H9 (cell line): Measurements from ENCODE around the gene MIAT. TPM values are rescaled to one million over a fixed set of nuclear protein-coding genes. Genes with fewer than 3 reads are reported as not detected.

Experiments used
- DNase-seq: peaks from one replicate; pipeline ENCODE4 v3.0.0-alpha.2; 2017
- H2AFZ ChIP-seq: one replicate; pipeline ENCODE4 v1.6.1; 2013; ENCODE audit warnings: mild to moderate bottlenecking, low read length, control low read depth, moderate library complexity
- H2AK5ac ChIP-seq: 2 replicates; pipeline ENCODE4 v1.6.1; 2013; ENCODE audit warnings: low read length, control low read depth, mixed read lengths; ENCODE audit not compliant: insufficient read length
- H2BK120ac ChIP-seq: one replicate; pipeline ENCODE4 v1.6.1; 2013; ENCODE audit warnings: low read depth, mild to moderate bottlenecking, low read length, control low read depth, inconsistent platforms; ENCODE audit not compliant: poor library complexity, severe bottlenecking
- H2BK12ac ChIP-seq: 2 replicates; pipeline ENCODE4 v1.6.1; 2013; ENCODE audit warnings: low read length, control low read depth, mixed read lengths, low read depth; ENCODE audit not compliant: insufficient read length
- H2BK15ac ChIP-seq: 2 replicates; pipeline ENCODE4 v1.6.1; 2013; ENCODE audit warnings: low read depth, low read length, control low read depth
- H2BK20ac ChIP-seq: one replicate; pipeline ENCODE4 v1.6.1; 2013; ENCODE audit warnings: low read depth, mild to moderate bottlenecking, low read length, control low read depth, inconsistent platforms; ENCODE audit not compliant: poor library complexity, severe bottlenecking
- H2BK5ac ChIP-seq: 2 replicates; pipeline ENCODE4 v1.6.1; 2013; ENCODE audit warnings: low read length, control low read depth, mixed read lengths; ENCODE audit not compliant: insufficient read length
- H3K14ac ChIP-seq: 2 replicates; pipeline ENCODE4 v1.6.1; 2013; ENCODE audit warnings: low read length, control low read depth; ENCODE audit not compliant: insufficient read depth
- H3K18ac ChIP-seq: 2 replicates; pipeline ENCODE4 v1.6.1; 2013; ENCODE audit warnings: low read depth, mild to moderate bottlenecking, mixed read lengths, low read length, control low read depth; ENCODE audit not compliant: insufficient read length
- H3K23ac ChIP-seq: 2 replicates; pipeline ENCODE4 v1.6.1; 2013; ENCODE audit warnings: low read length, control low read depth, mixed read lengths, low read depth; ENCODE audit not compliant: insufficient read length
- H3K23me2 ChIP-seq: 2 replicates; pipeline ENCODE4 v1.6.1; 2013; ENCODE audit warnings: low read depth, mild to moderate bottlenecking, mixed read lengths, low read length, control low read depth; ENCODE audit not compliant: insufficient read length, poor library complexity, severe bottlenecking
- H3K27ac ChIP-seq: 2 replicates; pipeline ENCODE4 v1.5.1; 2013; ENCODE audit warnings: low read length, control low read depth, mixed read lengths, low read depth; ENCODE audit not compliant: insufficient read length
- H3K27me3 ChIP-seq: 2 replicates; pipeline ENCODE4 v1.6.1; 2013; ENCODE audit warnings: low read length, control low read depth, inconsistent platforms; ENCODE audit not compliant: insufficient read depth
- H3K4ac ChIP-seq: 2 replicates; pipeline ENCODE4 v1.6.1; 2013; ENCODE audit warnings: low read depth, mild to moderate bottlenecking, control low read depth, inconsistent platforms, low read length, moderate library complexity
- H3K4me1 ChIP-seq: 2 replicates; pipeline ENCODE4 v1.6.1; 2013; ENCODE audit warnings: low read length, control low read depth, inconsistent platforms; ENCODE audit not compliant: insufficient read depth
- H3K4me2 ChIP-seq: 2 replicates; pipeline ENCODE4 v1.6.1; 2013; ENCODE audit warnings: low read length, control low read depth, mixed read lengths; ENCODE audit not compliant: insufficient read length, insufficient read depth
- H3K56ac ChIP-seq: 2 replicates; pipeline ENCODE4 v1.6.1; 2013; ENCODE audit warnings: low read depth, mild to moderate bottlenecking, mixed read lengths, low read length, control low read depth; ENCODE audit not compliant: insufficient read length
- H3K79me1 ChIP-seq: 2 replicates; pipeline ENCODE4 v1.6.1; 2013; ENCODE audit warnings: low read depth, mild to moderate bottlenecking, moderate library complexity, low read length, control low read depth, inconsistent platforms; ENCODE audit not compliant: insufficient read depth, poor library complexity, severe bottlenecking
- H3K79me2 ChIP-seq: 2 replicates; pipeline ENCODE4 v1.6.1; 2013; ENCODE audit warnings: low read length, control low read depth, inconsistent platforms; ENCODE audit not compliant: insufficient read depth
- H3K9ac ChIP-seq: 2 replicates; pipeline ENCODE4 v1.6.1; 2013; ENCODE audit warnings: low read length, control low read depth, mixed read lengths; ENCODE audit not compliant: insufficient read length; ENCODE audit errors: extremely low read depth
- H3K9me3 ChIP-seq: one replicate; pipeline ENCODE4 v1.6.1; 2013; ENCODE audit warnings: low read depth, low read length, inconsistent platforms; ENCODE audit not compliant: control insufficient read depth
- H3T11ph ChIP-seq: one replicate; pipeline ENCODE4 v1.6.1; 2013; ENCODE audit warnings: mild to moderate bottlenecking, low read length, control low read depth, inconsistent platforms
- H4K20me1 ChIP-seq: one replicate; pipeline ENCODE4 v1.6.1; 2013; ENCODE audit not compliant: control insufficient read depth, insufficient read length, insufficient read depth
- H4K5ac ChIP-seq: 2 replicates; pipeline ENCODE4 v1.6.1; 2013; ENCODE audit warnings: low read depth, mild to moderate bottlenecking, mixed read lengths, low read length, control low read depth; ENCODE audit not compliant: insufficient read length
- H4K8ac ChIP-seq: replicated peaks from 2 replicates; pipeline ENCODE4 v1.6.1; 2013; ENCODE audit warnings: low read length, control low read depth, mixed read lengths, low read depth; ENCODE audit not compliant: insufficient read length
- H4K91ac ChIP-seq: 2 replicates; pipeline ENCODE4 v1.6.1; 2013; ENCODE audit warnings: low read depth, mild to moderate bottlenecking, moderate library complexity, mixed read lengths, low read length, control low read depth; ENCODE audit not compliant: insufficient read length
- H3K27ac Mint-ChIP-seq, 3 experiments: 2 replicates in 2 of 3; 3 replicates in 1 of 3; pipeline ENCODE4 v1.8.0; 2020 to 2021; ENCODE audit warnings: mixed read lengths in 3 of 3, mild to moderate bottlenecking in 1 of 3, moderate library complexity in 1 of 3
- H3K27me3 Mint-ChIP-seq: 2 replicates; pipeline ENCODE4 v1.8.0; 2021; ENCODE audit warnings: low read depth, mild to moderate bottlenecking, moderate library complexity, mixed read lengths
- H3K36me3 Mint-ChIP-seq, 3 experiments: 2 replicates in 2 of 3; 3 replicates in 1 of 3; pipeline ENCODE4 v1.8.0; 2020 to 2021; ENCODE audit warnings: low read depth in 3 of 3, mixed read lengths in 3 of 3; ENCODE audit not compliant: insufficient read depth in 1 of 3
- H3K4me1 Mint-ChIP-seq, 2 experiments: 2 replicates each; pipeline ENCODE4 v1.8.0; 2020; ENCODE audit warnings: mixed read lengths in 2 of 2
- H3K4me3 Mint-ChIP-seq, 2 experiments: 2 replicates in 1 of 2; 3 replicates in 1 of 2; pipeline ENCODE4 v1.8.0; 2020 to 2021; ENCODE audit warnings: mild to moderate bottlenecking in 2 of 2, mixed read lengths in 2 of 2, moderate library complexity in 1 of 2
- H3K9me3 Mint-ChIP-seq, 2 experiments: 2 replicates in 1 of 2; 3 replicates in 1 of 2; pipeline ENCODE4 v1.8.0; 2020; ENCODE audit warnings: mild to moderate bottlenecking in 2 of 2, mixed read lengths in 2 of 2, moderate library complexity in 1 of 2
- CTCF ChIP-seq: fragments of 200-600 bp; sonication (generic); conservative IDR thresholded peaks from 3 replicates; pipeline ENCODE4 v1.8.0; 2021; ENCODE audit warnings: antibody characterized with exemption, mild to moderate bottlenecking
- WGBS: extraction: QIAGEN DNeasy Blood & Tissue Kit; methylation state at CpG from one replicate; pipeline ENCODE4 v1.1.7; 2013; ENCODE audit warnings: missing lambda C conversion rate, low lambda C conversion rate, mixed read lengths; ENCODE audit not compliant: insufficient read length; ENCODE audit errors: extremely low coverage; 5-methylcytosine and 5-hydroxymethylcytosine counted together
- total RNA-seq: library from RNA; stranded (reverse); gene quantifications from 2 replicates; pipeline ENCODE4 v1.2.1, GENCODE V29; 2021

The MIAT gene
- total RNA-seq, 1 experiment from 2014 or later, result 85.6 TPM

GRCh38 chr22:26660356-26660755 is 3.0 kb downstream of the MIAT start:
- Mint-ChIP-seq H3K4me1 (peaks cover 42 to 58% of the 10 kb centered on the region in 2 experiments), H3K36me3 (peaks cover 17 to 47% (median 30%) of the 10 kb centered on the region in 3 experiments; a peak in 6 of 7 replicates), H3K9me3 (no peaks in the 10 kb centered on the region; a peak in 1 of 5 replicates), H3K27ac (peak overlapping the region; percentile 26 to 98 (median 83); a peak in 5 of 7 replicates), H3K27me3 (peaks cover 19% of the 10 kb centered on the region), H3K4me3 (peak overlapping the region in 1 of 2 experiments; percentile 61; a peak in 1 of 5 replicates)
- Histone ChIP-seq H3K79me1 (no peaks in the 10 kb centered on the region), H3T11ph (no peak overlapping the region), H2AFZ (no peak overlapping the region), H2BK5ac (no peak overlapping the region), H4K5ac (no peak overlapping the region), H3K27ac (no peak overlapping the region), H3K18ac (no peak overlapping the region), H3K4me1 (no peaks in the 10 kb centered on the region; the same call in 1 of the 2 replicates), H3K79me2 (no peaks in the 10 kb centered on the region; the same call in 1 of the 2 replicates), H4K20me1 (no peaks in the 10 kb centered on the region), H2BK15ac (no peak overlapping the region), H3K56ac (no peak overlapping the region), H3K23ac (no peak overlapping the region), H4K8ac (no peak overlapping the region), H3K14ac (no peak overlapping the region), H2BK20ac (no peak overlapping the region), H3K4me2 (peak overlapping the region; percentile 4), H3K9me3 (no peaks in the 10 kb centered on the region), H3K27me3 (no peaks in the 10 kb centered on the region), H3K9ac (no peak overlapping the region), H3K4ac (no peak overlapping the region), H2BK120ac (no peak overlapping the region), H3K23me2 (peaks cover 16% of the 10 kb centered on the region), H2BK12ac (no peak overlapping the region), H2AK5ac (no peak overlapping the region), H4K91ac (no peak overlapping the region)
- DNase-seq, result no peak
- TF ChIP-seq CTCF, result no peak
- no CpG with 5 or more reads among the region's 6 CpGs for WGBS
